Medulla oblongata (tissue), 1 donor: ENCODE results near the gene CSHL1.
A peak's percentile ranks its signal among the peaks of the same experiment; 100 is the strongest.
"Not testable (repeated sequence)": the region's sequence is repeated elsewhere in the genome, so short reads cannot be mapped to it uniquely, and the experiment has no call there.

Experiments used
- DNase-seq: peaks from one replicate; pipeline ENCODE4 v3.0.0-alpha.2; 2015; ENCODE audit errors: extremely low spot score

The CSHL1 gene

GRCh38 chr17:63889026-63889848 lies 21.8 kb downstream of the CSHL1 start:
- DNase-seq, result peak; percentile 42

- DNase-seq, result not testable (repeated sequence)
Measured at GRCh38 chr17:63885119-63885518, 25.9 kb downstream of the CSHL1 start.

- not testable (repeated sequence) for DNase-seq
Measured at GRCh38 chr17:63882626-63883126, 28.4 kb downstream of the CSHL1 start.

GRCh38 chr17:63881935-63882601 lies 29.0 kb downstream of the CSHL1 start, which contains the start of gene GH2:
GH2 (minus strand) TSS chr17:63881944; CDS start chr17:63881801, 143 bp downstream.
- DNase-seq, result no peak

GRCh38 chr17:63881337-63881736 lies 29.7 kb downstream of the CSHL1 start:
- DNase-seq, result not testable (repeated sequence)

- DNase-seq, result no peak
Measured at GRCh38 chr17:63880706-63881105, 30.4 kb downstream of the CSHL1 start.

GRCh38 chr17:63878413-63878812 lies 32.6 kb downstream of the CSHL1 start:
- not testable (repeated sequence) for DNase-seq

- not testable (repeated sequence) for DNase-seq
Measured at GRCh38 chr17:63874693-63875092, 36.4 kb downstream of the CSHL1 start.

GRCh38 chr17:63874061-63874626 lies 36.9 kb downstream of the CSHL1 start:
- not testable (repeated sequence) for DNase-seq

- DNase-seq, result not testable (repeated sequence)
Measured at GRCh38 chr17:63873577-63873976, 37.5 kb downstream of the CSHL1 start, which contains the start of gene CSH2. CSH2 (minus strand) TSS chr17:63873677; CDS start chr17:63873614, 63 bp downstream.

GRCh38 chr17:63871646-63872365 lies 39.3 kb downstream of the CSHL1 start:
- DNase-seq, result not testable (repeated sequence)

- not testable (repeated sequence) for DNase-seq
Measured at GRCh38 chr17:63870292-63870665, 40.8 kb downstream of the CSHL1 start.

- not testable (repeated sequence) for DNase-seq
Measured at GRCh38 chr17:63869491-63870291, 41.4 kb downstream of the CSHL1 start.

- not testable (repeated sequence) for DNase-seq
Measured at GRCh38 chr17:63866625-63867024, 44.4 kb downstream of the CSHL1 start.
